Activated naive CD4-positive, alpha-beta T cell treated with anti-CD3 and anti-CD28 coated beads, Interleukin-2, amount 10 ng/mL, durations not matched to agents 7 days and 5 days (primary cell): ENCODE data around the gene KCNAB1.

ENCODE experiments used
- CTCF ChIA-PET: fragments of 350-600 bp; sonication (Branson Sonifier 250); formaldehyde crosslinking; loops from one replicate; lab custom pipeline; 2021; ENCODE audit warnings: antibody characterized with exemption; lab: Charles Lee
- DNase-seq: peaks from one replicate; pipeline ENCODE4 v3.0.0-alpha.2; 2020
- H3K27ac Mint-ChIP-seq: one replicate; pipeline ENCODE4 v1.8.0; 2021; ENCODE audit warnings: mild to moderate bottlenecking, moderate library complexity, mixed read lengths
- H3K27me3 Mint-ChIP-seq: one replicate; pipeline ENCODE4 v1.8.0; 2021; ENCODE audit warnings: mild to moderate bottlenecking, mixed read lengths
- H3K36me3 Mint-ChIP-seq: one replicate; pipeline ENCODE4 v1.8.0; 2021; ENCODE audit warnings: mixed read lengths
- H3K4me1 Mint-ChIP-seq: one replicate; pipeline ENCODE4 v1.8.0; 2021; ENCODE audit warnings: mixed read lengths
- H3K4me3 Mint-ChIP-seq: one replicate; pipeline ENCODE4 v1.8.0; 2021; ENCODE audit warnings: mild to moderate bottlenecking, moderate library complexity, mixed read lengths
- H3K9me3 Mint-ChIP-seq: one replicate; pipeline ENCODE4 v1.8.0; 2021; ENCODE audit warnings: mixed read lengths

KCNAB1 gene

DNA sequence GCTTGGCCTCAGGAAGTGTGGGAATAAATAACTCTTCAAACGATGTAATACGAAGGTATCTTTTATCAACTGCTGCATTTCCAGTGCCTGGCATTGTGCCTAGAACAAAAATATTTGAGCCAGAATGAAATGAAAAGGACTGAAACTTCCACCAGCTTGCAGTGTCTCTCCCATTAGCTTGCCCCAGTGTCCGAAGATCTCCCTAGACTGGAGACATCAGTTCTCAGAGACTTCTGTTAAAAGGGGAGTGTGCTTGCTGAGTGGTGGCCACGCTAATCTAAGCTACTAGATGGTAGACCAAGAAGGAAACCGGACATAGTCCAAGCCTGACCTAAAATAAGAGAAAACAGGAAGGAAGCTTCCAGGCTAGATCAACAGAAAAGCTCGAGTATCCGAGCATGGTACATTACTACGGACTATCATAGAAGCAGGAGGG is 28.6 kb downstream of the KCNAB1 start:
- no peak for DNase-seq
- H3K9me3 Mint-ChIP-seq, result no peaks in the 10 kb centered on the region
- peaks cover 4% of the 10 kb centered on the region for H3K4me1 Mint-ChIP-seq
- CTCF ChIA-PET, result interaction anchor here (0.6 to 9.8 kb wide), 11 partner anchors 10 to 1053 kb away, joined by 3 to 121 read pairs (median 6); partner anchors contain the start of gene C3orf33
- no peaks in the 10 kb centered on the region for H3K36me3 Mint-ChIP-seq
- no peak overlapping the region for H3K4me3 Mint-ChIP-seq
- H3K27me3 Mint-ChIP-seq, result peaks cover 19% of the 10 kb centered on the region
- H3K27ac Mint-ChIP-seq, result no peak overlapping the region

DNA sequence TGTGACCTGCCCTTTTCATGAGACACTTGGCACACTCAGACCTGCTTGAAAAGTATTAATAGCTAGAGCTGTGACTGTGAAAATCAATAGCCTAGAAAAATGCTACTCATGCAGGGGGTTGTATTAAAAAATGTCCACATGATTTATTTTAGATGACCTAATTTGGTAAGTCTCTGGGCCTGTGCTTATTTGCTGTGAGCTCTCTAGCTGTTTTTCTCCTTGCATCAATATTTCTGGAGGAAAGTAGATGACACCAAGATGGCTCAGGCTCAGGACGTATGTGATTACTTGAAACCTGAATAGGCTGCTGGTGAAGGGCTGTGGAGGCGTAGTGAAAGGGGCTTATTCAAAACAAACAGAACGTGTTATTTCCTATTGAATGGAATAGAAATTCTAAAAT is 29.5 kb downstream of the KCNAB1 start:
- CTCF ChIA-PET, result interaction anchor here (0.7 to 9.8 kb wide), 15 partner anchors 9 to 985 kb away, joined by 3 to 121 read pairs (median 4); partner anchors contain the start of gene C3orf33
- no peaks in the 10 kb centered on the region for H3K9me3 Mint-ChIP-seq
- no peaks in the 10 kb centered on the region for H3K36me3 Mint-ChIP-seq
- no peak overlapping the region for H3K27ac Mint-ChIP-seq
- H3K4me1 Mint-ChIP-seq, result peaks cover 4% of the 10 kb centered on the region
- no peak for DNase-seq
- no peak overlapping the region for H3K4me3 Mint-ChIP-seq
- peaks cover 13% of the 10 kb centered on the region for H3K27me3 Mint-ChIP-seq

DNA sequence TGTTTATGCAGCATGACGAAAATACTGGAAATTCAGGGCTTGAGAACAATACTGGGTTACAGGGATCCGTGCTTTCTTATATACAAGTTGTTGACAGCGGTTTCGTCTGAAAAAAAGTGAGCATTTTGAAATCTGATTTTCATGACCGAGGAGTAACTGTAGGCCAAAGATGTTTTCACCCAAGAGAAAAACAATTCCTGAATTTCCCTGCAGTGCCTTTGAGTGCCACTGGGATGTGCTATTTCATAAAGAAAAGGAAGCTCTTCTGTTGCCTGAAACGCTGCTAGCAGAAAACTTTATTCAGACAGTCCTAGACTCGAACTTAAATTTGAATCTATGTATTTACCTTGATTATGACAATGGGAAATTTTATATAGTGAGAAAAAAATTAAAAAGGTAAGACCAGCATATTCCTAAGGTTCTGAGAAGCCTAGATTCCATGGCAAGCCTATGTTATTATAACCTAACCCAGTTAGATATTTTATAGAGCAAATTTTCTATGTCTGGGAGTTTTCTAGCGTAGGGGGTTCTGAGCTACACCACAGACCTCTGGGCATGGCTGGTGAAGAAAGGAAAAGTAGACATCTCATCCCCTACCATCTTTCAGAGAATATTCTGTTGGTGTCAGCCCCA is 30.2 kb downstream of the KCNAB1 start:
- no peak overlapping the region for H3K27ac Mint-ChIP-seq
- no peak overlapping the region for H3K4me3 Mint-ChIP-seq
- H3K9me3 Mint-ChIP-seq, result peaks cover 2% of the 10 kb centered on the region
- H3K27me3 Mint-ChIP-seq, result peaks cover 10% of the 10 kb centered on the region
- no peaks in the 10 kb centered on the region for H3K36me3 Mint-ChIP-seq
- H3K4me1 Mint-ChIP-seq, result peaks cover 4% of the 10 kb centered on the region
- peak; percentile 35 for DNase-seq
- CTCF ChIA-PET, result interaction anchor here (0.7 to 9.8 kb wide), 15 partner anchors 8 to 1382 kb away, joined by 3 to 121 read pairs (median 4); no protein-coding TSS in a partner anchor

DNA sequence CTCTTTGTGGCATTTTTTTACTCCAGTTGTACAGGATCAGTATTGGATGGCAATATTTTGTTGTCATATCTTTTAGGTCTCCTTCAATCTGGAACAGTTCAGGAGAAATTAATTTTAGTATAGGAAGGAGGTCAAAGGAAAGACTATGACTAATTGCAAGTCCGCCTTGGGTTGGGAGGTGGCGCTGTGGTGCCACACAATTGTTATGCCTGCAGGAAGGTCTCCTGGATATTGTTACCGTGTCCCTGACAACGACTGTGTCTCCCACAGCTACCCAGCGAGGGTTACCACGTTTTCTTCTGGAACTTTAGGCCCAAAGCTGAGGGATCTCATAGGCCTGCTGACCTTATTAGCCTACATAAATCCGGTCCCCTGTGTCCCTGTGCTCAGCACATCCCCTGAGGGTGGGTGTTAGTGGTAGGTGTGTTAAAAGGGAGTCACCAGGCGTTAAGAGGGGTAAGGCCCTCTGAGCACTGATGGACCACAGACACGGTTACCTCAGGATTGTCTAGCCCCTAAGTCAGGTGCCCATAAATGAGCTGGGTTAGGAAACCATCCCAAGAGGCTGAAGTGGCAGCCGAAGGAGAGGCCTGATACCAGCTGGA is 31.5 kb downstream of the KCNAB1 start:
- H3K27me3 Mint-ChIP-seq, result peaks cover 9% of the 10 kb centered on the region
- no peaks in the 10 kb centered on the region for H3K36me3 Mint-ChIP-seq
- no peak overlapping the region for H3K4me3 Mint-ChIP-seq
- no peak overlapping the region for H3K27ac Mint-ChIP-seq
- CTCF ChIA-PET, result interaction anchor here (0.5 to 9.8 kb wide), 28 partner anchors 9 to 983 kb away, joined by 3 to 121 read pairs (median 4); no protein-coding TSS in a partner anchor
- H3K4me1 Mint-ChIP-seq, result peaks cover 4% of the 10 kb centered on the region
- H3K9me3 Mint-ChIP-seq, result peaks cover 2% of the 10 kb centered on the region
- DNase-seq, result peak; percentile 72

DNA sequence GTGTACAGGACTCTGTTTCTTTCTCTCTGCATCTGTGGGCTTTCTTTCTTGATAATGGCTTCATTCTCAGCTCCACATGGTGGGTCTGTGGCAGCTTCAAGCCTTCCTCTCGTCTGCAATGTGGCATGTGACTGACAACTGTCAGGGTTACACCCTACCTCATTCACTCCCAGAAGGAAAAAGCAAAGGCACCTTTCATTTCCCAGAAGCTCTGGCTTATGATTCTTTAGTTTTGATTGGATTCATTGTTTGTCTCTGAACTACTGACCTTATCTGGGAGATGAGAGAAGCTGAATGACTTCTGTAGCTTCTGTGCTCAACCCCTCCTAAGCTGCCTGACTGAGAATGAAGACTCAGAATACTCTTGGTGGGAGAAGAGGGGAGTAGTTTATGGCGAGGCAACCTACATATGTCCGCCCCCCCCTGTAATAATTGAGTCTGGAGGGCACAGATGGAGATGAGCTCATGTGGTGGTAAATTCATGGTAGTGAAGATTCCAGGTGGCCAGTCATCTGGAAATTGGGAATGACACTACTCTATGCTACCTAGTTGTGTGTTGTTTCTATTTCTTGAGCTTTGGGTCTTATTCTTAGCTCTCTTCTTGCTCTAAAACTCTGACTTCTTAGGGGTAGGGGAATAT is 38.4 kb downstream of the KCNAB1 start:
- no peak overlapping the region for H3K4me3 Mint-ChIP-seq
- H3K4me1 Mint-ChIP-seq, result peaks cover 13% of the 10 kb centered on the region
- CTCF ChIA-PET, result interaction anchor here (1.2 to 1.4 kb wide), 2 partner anchors 8 to 10 kb away, joined by 6 read pairs; no protein-coding TSS in a partner anchor
- H3K36me3 Mint-ChIP-seq, result no peaks in the 10 kb centered on the region
- H3K27ac Mint-ChIP-seq, result no peak overlapping the region
- H3K27me3 Mint-ChIP-seq, result peaks cover 4% of the 10 kb centered on the region
- H3K9me3 Mint-ChIP-seq, result peaks cover 2% of the 10 kb centered on the region
- DNase-seq, result no peak

DNA sequence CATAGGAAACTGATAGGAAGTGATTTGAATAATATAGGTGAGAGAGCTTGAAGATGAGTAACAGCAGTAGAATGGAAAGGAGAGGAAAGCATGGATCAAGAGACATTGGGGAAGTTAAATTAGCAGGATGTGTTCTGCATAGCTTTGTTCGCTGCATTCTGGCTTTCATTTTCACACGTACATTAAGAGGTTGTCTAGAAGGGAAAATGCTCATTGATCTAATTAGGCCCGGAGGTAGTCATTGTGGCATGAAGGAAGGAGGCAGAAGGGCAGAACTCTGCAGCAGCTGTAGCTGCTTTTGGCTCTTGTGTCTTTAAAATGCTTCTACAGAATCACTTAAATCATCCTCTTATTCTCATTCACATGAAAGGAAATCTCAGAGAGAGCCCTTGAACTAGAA is 40.3 kb downstream of the KCNAB1 start:
- H3K27ac Mint-ChIP-seq, result peak overlapping the region; percentile 8
- H3K4me1 Mint-ChIP-seq, result peaks cover 13% of the 10 kb centered on the region
- H3K9me3 Mint-ChIP-seq, result no peaks in the 10 kb centered on the region
- no peak overlapping the region for H3K4me3 Mint-ChIP-seq
- DNase-seq, result no peak
- peaks cover 7% of the 10 kb centered on the region for H3K27me3 Mint-ChIP-seq
- CTCF ChIA-PET, result interaction anchor here (1.0 to 1.2 kb wide), 3 partner anchors 9 to 977 kb away, joined by 3 to 9 read pairs (median 3); no protein-coding TSS in a partner anchor
- H3K36me3 Mint-ChIP-seq, result no peaks in the 10 kb centered on the region

DNA sequence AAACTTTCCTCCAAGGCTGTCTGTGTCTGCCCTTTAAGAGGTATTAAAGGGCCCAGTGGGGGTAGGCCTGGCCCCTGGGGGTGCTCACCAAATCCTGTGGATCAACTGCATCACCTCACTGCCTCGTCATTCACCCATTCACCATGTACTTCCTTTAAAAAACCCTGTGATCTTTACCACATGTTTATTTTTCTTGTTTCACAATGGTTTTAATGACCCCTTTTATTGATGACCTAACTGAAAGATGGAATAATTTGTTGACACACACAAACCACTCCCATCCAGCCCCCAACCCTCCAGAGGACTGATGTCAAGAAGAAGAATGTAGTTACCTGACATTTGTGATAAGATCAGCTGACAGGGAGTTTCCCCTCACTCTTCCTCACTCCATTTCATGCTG is 40.8 kb downstream of the KCNAB1 start:
- no peak for DNase-seq
- CTCF ChIA-PET, result interaction anchor here (1.2 kb wide), 1 partner anchor 10 kb away, joined by 9 read pairs; no protein-coding TSS in a partner anchor
- peak overlapping the region; percentile 8 for H3K27ac Mint-ChIP-seq

DNA sequence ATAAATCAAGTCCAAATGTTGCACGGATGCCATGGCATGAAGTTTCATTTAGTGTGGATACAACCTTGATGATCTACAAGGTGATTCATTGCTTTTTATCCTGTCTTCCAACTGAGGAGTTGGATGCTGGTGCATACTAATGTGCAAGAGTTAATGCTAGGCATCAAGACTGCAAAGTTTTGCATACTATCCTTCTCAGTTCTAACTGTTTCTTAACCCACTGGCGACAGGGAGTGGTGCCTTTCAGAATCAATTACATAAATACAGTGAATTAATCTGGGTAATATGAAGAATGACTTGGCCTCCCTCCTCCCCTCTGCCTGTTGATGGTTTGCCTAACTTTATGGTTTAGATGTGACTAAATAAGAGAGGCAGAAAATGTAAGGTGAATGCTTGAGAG is 43.5 kb downstream of the KCNAB1 start:
- Mint-ChIP-seq H3K27me3 (peaks cover 12% of the 10 kb centered on the region), H3K4me3 (no peak overlapping the region), H3K36me3 (no peaks in the 10 kb centered on the region), H3K9me3 (no peaks in the 10 kb centered on the region), H3K27ac (no peak overlapping the region), H3K4me1 (peaks cover 13% of the 10 kb centered on the region)
- CTCF ChIA-PET, result no interaction called here
- DNase-seq, result no peak

More for the DNA sequence above, 40.8 kb downstream of the KCNAB1 start:
- H3K9me3 Mint-ChIP-seq, result no peaks in the 10 kb centered on the region
- H3K4me1 Mint-ChIP-seq, result peaks cover 13% of the 10 kb centered on the region
- no peaks in the 10 kb centered on the region for H3K36me3 Mint-ChIP-seq
- peaks cover 7% of the 10 kb centered on the region for H3K27me3 Mint-ChIP-seq
- no peak overlapping the region for H3K4me3 Mint-ChIP-seq

DNA sequence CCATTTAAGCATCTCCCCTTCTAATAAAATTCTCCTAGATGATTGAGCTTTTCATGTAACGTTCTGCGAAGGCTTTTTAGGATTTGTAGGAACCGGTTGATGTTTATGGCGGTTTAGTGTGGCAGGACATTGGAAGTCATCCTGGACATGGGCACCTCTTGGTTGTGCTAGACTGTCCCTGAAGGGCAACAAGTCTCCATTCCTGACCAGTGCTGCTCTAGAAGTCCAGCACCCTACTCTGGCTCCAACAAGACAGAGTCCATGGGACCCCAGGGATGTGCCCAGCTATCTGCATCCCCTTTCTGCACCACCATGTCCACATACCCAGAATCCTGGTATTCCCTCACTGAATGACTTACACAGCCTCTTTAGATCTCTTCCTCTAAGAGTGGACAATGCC is 46.4 kb downstream of the KCNAB1 start:
- CTCF ChIA-PET, result interaction anchor here (2.1 kb wide), 1 partner anchor 15 kb away, joined by 6 read pairs; no protein-coding TSS in a partner anchor
- H3K9me3 Mint-ChIP-seq, result no peaks in the 10 kb centered on the region
- no peaks in the 10 kb centered on the region for H3K36me3 Mint-ChIP-seq
- no peak overlapping the region for H3K4me3 Mint-ChIP-seq
- peaks cover 19% of the 10 kb centered on the region for H3K27me3 Mint-ChIP-seq
- H3K27ac Mint-ChIP-seq, result no peak overlapping the region
- no peaks in the 10 kb centered on the region for H3K4me1 Mint-ChIP-seq
- DNase-seq, result no peak

DNA sequence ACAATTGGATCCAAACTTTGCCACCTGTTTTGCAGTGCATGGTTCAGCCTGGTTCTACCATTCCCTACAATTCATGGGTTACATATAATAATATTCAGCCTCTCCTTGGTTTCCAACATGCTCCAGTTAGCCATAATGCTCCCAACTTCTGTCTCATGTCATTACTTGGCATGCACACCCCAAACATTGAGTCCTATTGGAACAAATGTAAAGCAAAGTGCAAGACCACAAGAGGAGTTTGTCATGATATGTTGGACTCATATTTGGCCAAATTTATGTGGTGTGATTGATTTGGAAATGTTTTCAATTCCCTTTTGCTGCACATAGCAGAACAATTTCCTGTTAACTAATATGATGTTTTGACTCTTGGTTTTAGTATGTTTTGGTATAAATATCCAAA is 50.2 kb downstream of the KCNAB1 start:
- Mint-ChIP-seq H3K9me3 (no peaks in the 10 kb centered on the region), H3K4me1 (no peaks in the 10 kb centered on the region), H3K27me3 (peaks cover 16% of the 10 kb centered on the region), H3K4me3 (no peak overlapping the region), H3K27ac (no peak overlapping the region), H3K36me3 (no peaks in the 10 kb centered on the region)
- CTCF ChIA-PET, result interaction anchor here (0.9 kb wide), 1 partner anchor 18 kb away, joined by 3 read pairs; no protein-coding TSS in a partner anchor
- no peak for DNase-seq

DNA sequence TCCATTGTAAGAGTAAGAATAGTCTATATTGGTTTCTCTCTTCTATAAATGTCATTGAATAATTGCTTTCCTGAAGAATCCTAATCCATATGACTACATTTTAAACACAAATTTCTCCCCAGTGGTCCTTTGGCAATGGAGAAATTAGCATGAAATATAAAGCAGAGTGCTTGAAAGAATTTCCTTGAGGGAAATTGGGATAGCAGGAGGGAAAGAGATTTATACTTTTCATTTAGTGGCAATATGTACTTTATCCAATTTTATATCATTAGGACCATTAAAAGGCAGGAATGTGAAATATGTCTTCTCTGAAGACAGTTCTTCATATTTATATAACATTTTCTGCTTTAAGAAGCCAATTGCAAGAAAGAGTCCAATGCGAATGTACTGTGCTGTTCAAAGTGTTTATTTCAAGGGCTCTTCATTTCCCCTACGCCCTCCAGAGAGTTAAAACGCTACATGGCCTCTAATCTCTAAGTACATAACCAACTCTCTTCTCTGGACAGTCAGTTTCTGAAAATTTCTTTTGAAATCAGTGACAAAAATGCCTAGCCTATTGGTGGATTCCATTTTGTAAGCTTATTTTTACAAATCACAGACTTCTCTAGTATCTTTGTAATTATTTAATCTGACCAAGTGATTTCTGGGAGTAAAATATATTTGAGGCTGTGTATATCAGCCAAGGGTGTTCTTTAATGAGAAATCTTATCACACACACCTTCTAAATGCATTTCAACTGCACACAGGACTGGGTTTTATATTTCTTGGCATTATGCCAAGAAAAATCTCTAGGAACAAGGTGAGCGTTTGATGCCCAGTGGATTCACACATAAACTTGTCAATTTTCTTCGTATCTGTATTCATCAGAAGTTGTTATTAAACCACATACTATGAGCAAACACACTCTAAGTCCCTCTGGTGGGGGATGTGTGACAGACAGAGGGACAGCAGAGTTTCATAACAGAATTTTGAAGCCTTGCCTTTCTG is 51.2 kb downstream of the KCNAB1 start:
- no peak overlapping the region for H3K27ac Mint-ChIP-seq
- peaks cover 16% of the 10 kb centered on the region for H3K27me3 Mint-ChIP-seq
- DNase-seq, result no peak
- H3K4me1 Mint-ChIP-seq, result no peaks in the 10 kb centered on the region
- H3K36me3 Mint-ChIP-seq, result no peaks in the 10 kb centered on the region
- no peaks in the 10 kb centered on the region for H3K9me3 Mint-ChIP-seq
- CTCF ChIA-PET, result no interaction called here
- H3K4me3 Mint-ChIP-seq, result no peak overlapping the region

DNA sequence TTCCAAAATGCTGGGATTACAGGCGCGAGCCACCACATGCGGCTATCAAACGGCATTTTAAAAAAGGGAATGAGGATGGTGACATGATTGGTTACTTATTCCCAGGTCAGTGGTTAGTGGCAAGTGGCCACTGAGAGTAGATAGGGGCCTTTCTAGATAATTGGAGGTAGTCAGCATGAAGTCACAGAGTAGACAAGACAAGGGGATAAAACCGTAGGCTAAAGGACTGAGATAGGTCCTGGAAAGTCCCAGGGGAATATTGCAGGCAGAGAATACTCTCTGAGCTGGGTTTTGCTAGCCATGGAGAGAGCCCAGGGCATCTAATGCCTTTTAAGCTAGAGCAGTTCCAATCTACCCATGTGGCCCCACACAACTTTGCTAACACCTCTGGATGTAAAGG is 52.2 kb downstream of the KCNAB1 start:
- H3K9me3 Mint-ChIP-seq, result no peaks in the 10 kb centered on the region
- no peak overlapping the region for H3K27ac Mint-ChIP-seq
- no peaks in the 10 kb centered on the region for H3K36me3 Mint-ChIP-seq
- peaks cover 10% of the 10 kb centered on the region for H3K27me3 Mint-ChIP-seq
- H3K4me3 Mint-ChIP-seq, result no peak overlapping the region
- H3K4me1 Mint-ChIP-seq, result no peaks in the 10 kb centered on the region
- CTCF ChIA-PET, result no interaction called here
- DNase-seq, result no peak

DNA sequence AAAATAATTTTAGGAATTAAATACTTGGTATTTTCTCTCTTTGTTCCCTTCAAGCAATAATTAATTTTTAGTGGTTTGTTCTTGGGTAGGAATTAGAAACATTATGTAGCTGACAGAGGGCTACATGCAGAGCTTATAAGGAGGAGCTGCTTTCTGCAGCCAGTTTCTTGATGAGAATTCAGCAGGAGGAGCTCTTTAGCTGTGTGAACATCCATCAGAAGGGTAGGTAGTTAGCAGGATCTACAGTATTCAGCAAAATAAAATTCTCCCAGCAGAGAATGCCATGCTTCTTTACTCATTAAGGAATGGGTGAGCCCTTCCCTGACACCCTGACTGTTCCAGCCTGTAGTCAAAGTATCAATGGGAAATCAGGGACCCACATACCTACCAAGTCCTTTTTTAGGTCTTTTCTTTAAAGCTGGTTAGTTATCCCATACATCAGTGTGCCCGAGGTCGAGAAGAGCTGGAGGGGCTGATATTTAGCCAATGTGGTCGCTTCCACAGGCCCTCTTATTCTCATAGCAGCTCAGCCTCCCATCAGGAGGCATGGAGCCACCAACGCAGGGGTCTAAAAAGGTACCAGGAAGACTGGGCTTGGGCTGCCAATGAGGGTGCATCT is 54.0 kb downstream of the KCNAB1 start:
- Mint-ChIP-seq H3K9me3 (no peaks in the 10 kb centered on the region), H3K4me3 (no peak overlapping the region), H3K36me3 (no peaks in the 10 kb centered on the region), H3K4me1 (no peaks in the 10 kb centered on the region), H3K27ac (no peak overlapping the region), H3K27me3 (peaks cover 7% of the 10 kb centered on the region)
- no peak for DNase-seq
- CTCF ChIA-PET, result interaction anchor here (0.8 to 1.3 kb wide), 3 partner anchors 336 to 963 kb away, joined by 3 to 4 read pairs (median 3); no protein-coding TSS in a partner anchor
